Stimulated activated CD4-positive, alpha-beta T cell treated with anti-CD3 and anti-CD28 coated beads, TNF-alpha, amount 100 ng/mL, for 1 hour (primary cell): ENCODE data around the gene KCNH4.
A peak's percentile ranks its signal among the peaks of the same experiment; 100 is the strongest.
"Not testable (repeated sequence)": the region's sequence is repeated elsewhere in the genome, so short reads cannot be mapped to it uniquely, and the experiment has no call there.

Experiments used
- DNase-seq, 3 donors: peaks; one replicate each; pipeline ENCODE4 v3.0.0-alpha.2; 2020; ENCODE audit warnings: low read depth in 3 of 3, low spot score in 1 of 3

KCNH4 gene

DNA sequence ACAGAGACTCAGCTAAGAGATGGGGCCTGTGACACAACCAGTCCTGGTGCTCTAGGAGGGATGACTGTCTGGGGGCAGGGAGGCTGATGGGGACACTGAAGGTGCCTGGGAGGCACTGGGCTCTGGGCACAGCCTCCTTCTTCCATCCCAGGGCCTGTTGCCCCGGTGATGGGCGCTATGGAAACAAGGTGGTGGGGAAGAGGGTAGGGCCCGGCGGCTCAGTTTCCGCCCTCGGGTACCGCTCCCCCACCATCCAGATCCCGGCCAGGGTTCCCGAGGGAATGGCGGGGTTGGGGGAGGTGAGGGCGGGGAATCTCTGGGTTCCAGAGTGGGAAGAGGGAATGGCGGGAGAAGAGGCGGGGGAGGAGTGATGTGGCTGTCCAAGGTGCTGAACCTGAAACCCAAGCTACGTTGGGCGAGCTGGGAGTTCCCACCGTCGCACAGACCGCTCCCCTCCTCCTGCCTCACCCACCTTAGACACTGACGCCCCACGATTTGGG, 981 bp downstream of the KCNH4 start:
- no peak for DNase-seq

GRCh38 chr17:42179335-42179734, 1.6 kb downstream of the KCNH4 start:
- no peak for DNase-seq

GRCh38 chr17:42178817-42179216, 2.1 kb downstream of the KCNH4 start:
- DNase-seq, result no peak

DNA sequence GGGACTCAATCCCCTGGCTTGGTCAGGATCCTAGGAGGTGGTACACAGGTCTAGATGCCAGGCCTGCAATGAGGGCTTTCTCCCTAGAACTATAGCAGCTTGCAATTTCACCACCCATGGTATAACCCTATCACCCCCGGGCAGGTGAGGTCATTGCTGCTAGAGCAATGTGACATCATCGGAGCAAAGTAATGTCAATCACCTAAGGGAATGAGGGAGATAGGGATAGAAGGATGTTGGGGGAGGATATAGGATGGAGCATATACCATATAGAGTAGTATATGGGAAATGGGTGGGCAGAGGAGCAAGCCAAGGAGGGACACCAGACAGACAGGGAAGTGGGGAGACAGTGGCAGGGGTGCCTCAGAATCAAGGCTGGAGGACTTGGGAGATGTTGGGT, 3.3 kb downstream of the KCNH4 start:
- DNase-seq, result no peak

DNA sequence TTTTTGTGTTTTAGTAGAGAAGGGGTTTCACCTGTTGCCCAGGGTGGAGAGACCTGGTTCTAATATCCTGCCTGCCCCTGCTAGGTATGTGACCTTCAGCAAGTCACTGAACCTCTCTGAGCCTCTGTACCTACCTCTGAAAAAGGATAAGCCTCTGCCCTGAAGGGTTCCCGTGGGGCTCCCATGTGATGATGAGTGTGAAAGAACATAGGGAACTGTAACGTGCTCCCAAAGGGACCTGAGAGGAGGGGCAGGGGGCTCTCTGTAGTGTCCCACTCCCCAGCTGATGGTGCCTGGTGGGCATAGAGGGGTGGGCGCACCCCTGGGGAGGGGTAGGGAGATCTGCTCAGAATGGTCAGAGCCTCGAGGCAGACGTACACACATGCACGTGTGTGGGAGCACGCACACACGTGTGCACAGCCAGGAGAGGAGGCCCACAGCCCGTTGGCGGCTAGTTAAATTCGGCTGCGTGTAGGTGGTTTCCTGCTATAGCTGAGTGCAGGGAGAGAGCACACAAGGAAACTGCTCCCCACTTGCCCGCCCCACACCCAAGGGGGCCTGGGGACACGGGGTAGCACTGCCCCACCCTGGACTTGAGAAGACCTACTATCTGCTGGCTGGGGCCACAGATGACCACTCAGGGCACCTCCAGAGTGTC, 6.7 kb downstream of the KCNH4 start:
- DNase-seq, result no peak

DNA sequence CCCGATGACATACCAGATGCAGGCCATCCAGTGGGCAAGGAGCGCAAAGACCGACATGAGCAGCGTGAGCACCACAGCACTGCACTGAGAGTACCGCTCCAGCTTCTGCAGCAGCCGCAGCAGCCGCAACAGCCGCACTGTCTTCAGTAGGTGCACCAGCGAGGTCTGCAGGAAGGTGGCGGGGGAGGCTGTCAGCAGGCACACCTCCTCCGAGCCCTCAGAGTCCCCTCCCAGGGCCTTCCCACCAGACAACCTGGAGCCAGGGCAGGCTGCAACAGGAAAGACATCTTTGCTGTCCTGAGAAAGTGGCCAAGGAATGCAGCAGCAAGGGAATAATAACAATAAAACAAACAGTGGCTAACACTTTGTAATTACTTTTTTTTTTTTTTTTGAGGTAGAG, 9.1 kb downstream of the KCNH4 start:
- no peak for DNase-seq

- no peak for DNase-seq
Measured at GRCh38 chr17:42169351-42169750, 11.6 kb downstream of the KCNH4 start.

GRCh38 chr17:42167807-42168206, 13.1 kb downstream of the KCNH4 start:
- DNase-seq, result no peak

- DNase-seq, result no peak
Measured at GRCh38 chr17:42166196-42166763, 14.7 kb downstream of the KCNH4 start.

DNA sequence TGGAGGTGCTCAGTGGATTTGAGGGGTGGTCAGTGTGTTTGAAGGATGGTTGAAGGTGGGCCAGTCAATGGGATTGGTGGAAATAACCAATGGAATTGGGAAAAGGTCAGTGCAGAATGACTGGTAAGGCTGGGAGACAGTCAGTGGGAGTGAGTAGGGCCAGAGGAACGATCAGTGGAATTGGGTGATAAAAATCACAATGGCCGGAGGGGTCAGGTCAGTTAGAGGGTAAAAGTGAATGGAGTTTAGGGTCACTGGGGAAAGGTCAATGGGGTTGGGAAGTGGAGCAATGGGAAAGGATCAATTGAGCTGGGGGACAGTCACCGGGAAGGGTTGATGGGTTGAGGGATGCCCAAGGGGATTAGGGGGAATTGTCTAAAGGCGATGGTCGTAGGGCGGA, 15.2 kb downstream of the KCNH4 start:
- DNase-seq, result no peak

DNA sequence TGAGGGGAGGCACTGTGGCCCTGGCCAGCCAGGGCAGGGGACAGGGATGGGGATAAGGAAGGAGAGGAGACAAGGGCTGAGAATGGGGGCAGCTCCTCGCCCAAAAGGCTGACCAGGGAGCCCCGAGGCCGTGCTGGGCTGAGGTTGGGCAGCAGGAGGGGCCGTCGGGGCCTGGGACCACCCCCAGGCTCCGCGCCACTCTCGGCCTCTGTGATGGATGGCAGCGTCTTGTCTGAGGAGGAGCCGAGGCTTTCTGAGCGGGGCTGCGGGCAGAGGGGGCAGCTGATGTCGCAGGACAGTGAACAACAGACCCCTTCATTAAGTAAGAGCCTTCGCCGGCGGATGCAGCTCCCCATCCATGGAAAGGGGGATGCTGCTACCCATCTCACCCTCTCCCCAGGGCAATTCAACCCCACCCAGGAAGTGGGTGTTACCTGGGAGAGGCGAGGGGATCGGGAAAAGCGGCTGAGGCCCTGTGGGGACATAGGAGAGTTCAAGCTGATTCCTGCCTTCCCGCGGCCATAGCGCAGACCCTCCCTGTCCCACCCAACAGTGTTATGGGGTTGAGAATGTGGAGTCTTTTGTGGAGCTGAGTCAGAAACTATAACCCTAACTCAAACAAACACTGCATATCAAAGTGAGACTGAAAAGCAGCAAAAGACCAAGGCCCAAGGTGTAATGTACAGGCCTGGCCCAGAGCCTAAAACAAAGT, 17.1 kb downstream of the KCNH4 start:
- DNase-seq, result no peak

DNA sequence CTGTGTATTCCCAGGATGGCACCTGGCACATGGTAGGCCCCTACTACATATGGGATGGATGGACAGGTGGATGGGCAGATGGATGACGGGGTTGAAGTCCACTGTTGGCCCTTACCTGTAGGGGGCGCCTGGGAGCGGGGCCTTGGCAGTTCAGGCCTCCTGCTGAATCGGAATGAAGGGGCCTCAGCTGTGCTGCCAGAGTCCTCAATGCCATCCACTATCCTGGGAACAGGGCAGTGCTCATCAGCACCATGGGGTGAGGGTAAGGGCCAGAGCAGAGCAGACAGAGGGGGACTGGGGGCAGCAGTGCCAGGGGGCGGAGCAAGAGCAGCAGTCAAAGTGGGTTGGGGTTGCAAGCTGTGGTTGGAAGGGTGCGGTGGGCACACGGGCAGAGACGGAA, 17.8 kb downstream of the KCNH4 start:
- DNase-seq, result peak in 1 of 3 donors; percentile 33

GRCh38 chr17:42160531-42160910, 20.4 kb downstream of the KCNH4 start:
- DNase-seq, result no peak

DNA sequence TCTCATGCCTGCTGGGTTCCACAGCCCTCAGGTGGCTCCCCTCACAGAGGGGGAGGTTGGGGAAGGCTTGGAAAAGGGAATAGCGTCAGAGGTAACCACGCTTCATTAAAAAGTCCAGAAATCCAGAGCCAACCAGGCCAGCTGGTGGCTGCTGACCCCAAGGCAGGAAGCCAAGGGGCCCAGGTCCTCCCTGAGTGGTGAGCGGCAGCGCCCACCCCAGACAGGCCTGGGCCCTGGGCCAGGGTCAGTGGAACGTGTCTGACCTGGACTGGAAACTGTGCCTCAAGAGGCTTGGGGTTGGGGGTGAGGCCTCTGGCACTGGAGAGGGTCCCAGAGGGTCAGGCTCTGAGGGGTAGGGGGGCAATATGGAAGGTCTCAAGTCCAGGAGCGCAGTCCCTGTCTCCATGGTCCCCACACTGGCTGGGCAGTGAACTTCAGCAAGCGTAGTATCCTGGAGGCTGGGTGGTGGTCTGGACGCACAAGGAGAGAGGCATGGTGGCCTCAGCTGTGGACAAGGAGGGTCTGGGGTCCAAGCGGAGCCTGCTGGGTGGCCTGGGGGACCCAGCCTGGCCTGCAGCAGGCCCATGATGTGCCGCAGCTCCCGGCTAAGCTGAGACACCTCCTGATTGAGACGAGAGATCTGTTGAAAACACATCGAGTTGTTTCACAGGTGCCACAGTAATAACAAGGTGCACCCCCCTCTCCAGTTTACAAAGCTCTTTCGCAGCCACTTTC, 21.0 kb downstream of the KCNH4 start:
- DNase-seq, result no peak

DNA sequence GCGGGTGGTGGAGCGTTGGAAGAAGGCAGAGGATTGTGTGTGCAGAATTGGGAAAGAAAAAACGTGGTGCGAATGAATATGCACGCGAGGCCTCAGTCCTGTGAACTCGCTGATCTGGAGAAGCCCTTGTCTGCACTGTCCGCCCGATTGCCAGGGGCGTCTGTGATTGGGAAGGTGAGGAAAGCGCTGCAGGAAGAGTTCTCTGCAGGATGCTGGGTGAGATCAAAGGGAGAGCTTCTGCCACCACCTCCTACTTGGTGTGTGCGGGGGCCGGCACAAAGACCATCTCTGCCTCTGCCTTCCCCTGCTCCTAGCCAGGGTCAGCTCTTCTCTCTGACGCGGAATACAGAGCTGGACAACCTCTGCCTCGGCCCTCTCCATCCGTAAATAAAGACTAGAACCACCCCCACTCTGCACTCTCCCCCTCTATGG, 25.3 kb downstream of the KCNH4 start:
- no peak for DNase-seq

DNA sequence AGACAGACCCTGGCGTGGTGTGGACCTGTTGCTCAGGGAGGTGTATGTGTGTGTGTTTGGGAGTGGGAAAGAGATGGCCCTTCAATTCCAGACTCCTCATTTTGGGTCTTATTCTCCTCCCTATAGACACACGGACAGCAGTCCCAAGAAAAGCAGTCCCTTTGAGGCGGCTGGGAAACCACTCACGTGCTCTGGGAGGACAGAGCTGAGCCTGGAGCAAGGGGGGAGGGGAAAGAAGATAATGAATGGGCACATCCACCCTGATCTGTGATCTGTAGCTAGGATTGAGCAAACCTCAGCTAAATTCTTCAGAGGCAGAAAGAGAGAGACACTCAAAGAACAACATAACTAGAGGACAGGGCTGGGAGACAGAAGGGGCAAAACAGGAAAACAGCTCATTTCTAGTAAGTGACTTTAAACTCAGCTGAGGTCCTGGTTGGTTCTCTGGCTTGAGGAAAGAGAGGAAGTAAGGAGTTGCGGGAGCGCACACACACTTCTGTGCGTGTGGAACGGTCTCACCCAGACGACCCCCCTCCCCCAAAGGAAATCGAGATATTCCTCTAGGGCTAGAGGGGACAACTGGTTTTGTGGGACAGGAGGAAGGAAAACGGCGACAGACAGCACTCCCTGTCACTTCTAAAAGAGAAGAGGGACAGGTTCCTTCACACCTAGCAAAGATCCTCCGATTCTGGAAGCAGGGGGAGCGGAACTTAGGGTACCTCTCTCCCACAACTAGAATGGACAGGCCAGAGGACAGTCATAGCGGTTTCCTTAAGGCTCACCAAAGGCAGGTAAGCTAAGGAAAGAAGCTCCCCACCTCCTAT, 26.8 kb downstream of the KCNH4 start:
- no peak for DNase-seq

DNA sequence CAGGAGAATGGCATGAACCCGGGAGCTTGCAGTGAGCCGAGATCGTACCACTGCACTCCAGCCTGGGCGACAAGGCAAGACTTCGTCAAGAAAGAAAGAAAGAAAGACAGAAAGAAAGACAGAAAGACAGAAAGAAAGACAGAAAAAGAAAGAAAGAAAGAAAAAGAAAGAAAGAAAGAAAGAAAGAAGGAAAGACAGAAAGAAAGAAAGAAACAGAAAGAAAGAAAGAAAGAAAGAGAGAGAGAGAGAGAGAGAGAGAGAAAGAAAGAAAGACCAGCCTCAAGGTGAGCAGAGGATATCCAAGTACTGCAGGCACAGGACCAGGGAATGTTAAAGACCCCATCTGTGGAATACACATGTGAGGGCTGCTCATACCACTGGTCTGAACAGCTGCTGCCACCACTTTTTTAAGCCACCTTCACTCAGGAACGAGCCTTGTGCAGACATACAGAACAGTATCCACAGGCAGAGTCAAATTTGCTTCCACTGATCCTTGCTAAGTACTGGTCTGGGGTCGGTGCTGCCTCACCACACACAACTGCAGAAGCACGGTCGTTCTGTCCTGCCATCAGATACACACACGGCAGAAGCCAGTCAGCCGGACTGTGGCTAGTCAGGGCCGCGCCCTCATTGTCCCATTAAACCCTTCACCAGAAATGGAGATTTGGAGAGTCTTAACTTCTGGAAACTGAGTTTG, 33.9 kb downstream of the KCNH4 start:
- no peak for DNase-seq

DNA sequence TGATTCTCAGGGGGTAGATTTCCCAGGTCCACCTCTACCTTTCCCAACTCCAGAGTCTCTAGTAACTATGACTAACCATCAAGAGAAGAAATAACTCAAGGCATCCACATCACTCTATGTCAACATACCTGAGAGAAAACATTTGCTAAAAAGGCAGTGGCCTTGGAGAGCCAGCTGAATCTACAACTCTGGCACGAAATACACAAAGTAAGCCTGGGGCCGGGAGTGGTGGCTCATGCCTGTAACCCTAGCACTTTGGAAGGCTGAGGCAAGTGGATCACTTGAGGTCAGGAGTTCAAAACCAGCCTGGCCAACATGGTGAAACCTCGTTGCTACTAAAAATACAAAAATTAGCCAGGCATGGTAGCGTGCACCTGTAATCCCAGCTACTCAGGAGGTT, 37.8 kb downstream of the KCNH4 start:
- DNase-seq, result not testable (repeated sequence)

GRCh38 chr17:42142371-42142896, 38.5 kb downstream of the KCNH4 start:
- no peak for DNase-seq

GRCh38 chr17:42141382-42141781, 39.6 kb downstream of the KCNH4 start:
- no peak for DNase-seq
